GM19395 (cell line): Measurements from ENCODE around the gene IMPDH1.

Experiments
- ATAC-seq: cut with Tn5 transposase; IDR thresholded peaks from one replicate; pipeline ENCODE4 v1.9.1; 2021; ENCODE audit warnings: mild to moderate bottlenecking, moderate library complexity; ENCODE audit not compliant: unreplicated experiment

IMPDH1 gene

GRCh38 chr7:128435327-128435686 is 25.5 kb upstream of the IMPDH1 start:
- ATAC-seq = no peak

DNA sequence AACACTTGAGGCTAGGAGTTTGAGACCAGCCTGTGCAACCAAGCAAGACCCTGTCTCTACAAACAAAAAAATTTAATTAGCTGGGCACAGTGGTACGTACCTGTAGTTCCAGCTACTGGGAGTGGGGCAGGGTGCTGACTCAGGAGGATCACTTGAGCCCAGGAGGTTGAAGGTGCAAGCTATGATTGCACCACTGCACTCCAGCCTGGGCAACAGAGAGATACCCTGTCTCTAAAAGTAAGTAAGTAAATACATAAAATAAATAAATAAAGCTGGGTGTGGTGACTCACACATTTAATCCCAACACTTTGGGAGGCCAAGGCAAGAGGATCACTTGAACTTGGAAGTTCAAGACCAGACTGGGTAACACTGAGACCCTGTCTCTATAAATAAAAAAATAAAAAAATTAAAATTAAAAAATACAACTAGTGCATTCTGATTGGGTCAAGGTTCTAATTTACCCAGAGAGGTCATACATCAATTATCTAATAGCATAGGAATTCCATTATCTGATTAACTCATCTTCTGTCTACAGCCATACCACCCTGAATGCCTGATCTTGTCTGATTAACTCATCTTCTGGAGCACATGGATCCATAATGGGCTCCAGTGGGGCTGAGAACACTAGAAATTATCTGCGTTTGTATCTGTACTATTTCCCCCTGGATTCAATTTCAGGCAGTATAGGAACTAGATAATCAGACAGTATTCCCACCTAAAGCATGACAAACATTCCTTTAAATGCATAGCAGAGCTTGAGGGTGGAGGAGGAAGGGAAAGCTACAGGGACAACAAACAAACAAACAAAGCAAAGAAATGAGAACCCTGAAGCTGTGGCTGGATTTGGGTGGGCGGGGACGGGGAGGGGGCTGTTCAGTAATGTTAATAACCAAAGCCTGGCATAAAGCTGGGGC is 24.9 kb upstream of the IMPDH1 start:
- no peak for ATAC-seq

DNA sequence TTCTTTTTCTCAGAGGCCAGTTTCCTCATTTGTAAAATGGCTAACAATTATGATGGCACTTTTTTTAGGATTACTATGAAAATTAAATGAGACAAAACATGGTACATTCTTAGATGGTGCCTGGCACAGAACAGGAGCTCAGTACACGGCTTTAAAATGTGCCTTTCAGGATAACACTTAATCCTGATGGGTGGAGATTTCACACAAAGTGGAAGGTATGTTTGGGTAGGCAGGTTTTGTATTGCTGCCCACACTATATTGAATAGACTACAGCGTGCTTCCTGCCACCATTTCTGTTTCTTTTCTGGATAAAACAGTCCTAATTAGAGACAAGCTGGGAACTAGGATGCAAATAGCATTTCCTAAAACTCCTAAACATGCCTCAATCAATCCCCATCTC is 22.0 kb upstream of the IMPDH1 start:
- no peak for ATAC-seq

- ATAC-seq = no peak
Observed at GRCh38 chr7:128431221-128431620, 21.4 kb upstream of the IMPDH1 start.

DNA sequence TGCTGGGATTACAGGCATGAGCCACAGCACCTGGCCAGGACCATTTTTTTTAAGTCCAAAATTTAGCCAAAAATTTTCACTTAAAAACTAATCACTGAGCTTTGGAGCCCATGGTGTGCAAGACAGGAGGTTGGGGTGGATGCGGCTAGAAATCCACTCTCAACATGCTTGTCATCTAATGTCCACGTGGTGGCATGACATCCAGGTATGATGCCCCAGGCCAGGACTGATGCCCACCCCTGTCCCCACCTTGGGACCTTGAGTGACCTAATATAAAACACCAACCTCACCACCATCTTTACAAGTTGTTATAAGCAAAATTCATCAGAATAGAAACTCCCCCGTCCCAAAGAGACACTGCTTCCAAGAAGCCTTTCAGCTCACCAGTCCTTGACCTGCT is 20.4 kb upstream of the IMPDH1 start:
- no peak for ATAC-seq

DNA sequence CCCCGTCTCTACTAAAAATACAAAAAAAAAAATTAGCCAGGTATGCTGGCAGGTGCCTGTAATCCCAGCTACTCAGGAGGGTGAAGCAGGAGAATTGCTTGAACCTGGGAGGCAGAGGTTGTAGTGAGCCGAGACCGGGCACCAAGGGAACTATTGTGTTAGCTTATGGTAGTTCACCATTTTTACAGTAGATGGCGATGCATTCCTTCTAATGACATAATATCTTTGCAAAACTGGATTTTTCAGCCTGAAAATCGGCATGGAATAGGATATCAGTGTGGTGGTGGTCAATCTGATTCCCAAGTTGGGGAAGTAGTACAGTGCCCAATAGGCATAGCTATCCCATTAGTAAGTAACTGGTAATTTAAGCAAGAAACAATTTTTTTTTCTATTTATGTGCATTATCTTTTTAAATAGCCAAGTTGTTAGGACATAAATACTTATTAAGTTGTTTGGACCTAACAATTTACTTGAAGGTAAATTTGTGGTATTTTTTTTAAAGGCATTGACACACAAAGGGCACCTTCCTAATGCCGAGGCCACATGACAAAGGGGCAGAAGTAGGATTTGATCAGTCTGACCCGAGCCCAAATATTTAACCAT is 17.6 kb upstream of the IMPDH1 start:
- peak; percentile 60 for ATAC-seq

DNA sequence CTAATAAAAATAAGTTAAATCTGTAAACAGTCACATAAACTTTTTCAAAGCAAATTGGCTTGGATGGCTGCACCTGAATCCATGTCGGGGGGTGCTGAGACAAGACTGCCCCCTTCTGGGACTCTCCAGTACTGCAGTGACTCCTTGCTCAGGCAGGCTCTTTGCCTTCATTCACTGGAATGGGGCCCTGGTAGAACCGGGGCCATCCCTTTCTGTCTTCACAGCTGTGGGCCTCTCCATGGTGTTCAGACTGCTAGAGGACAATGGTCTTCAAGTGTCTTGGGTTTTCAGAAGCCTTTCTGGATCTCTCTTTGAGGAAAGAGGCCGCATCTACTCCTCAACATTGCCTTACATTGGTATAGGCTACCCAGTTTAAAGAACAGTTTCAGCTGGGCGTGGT is 16.1 kb upstream of the IMPDH1 start:
- no peak for ATAC-seq

- ATAC-seq = no peak
Observed at GRCh38 chr7:128424686-128425275, 15.0 kb upstream of the IMPDH1 start.

- no peak for ATAC-seq
Observed at GRCh38 chr7:128422842-128423241, 13.1 kb upstream of the IMPDH1 start.

GRCh38 chr7:128422037-128422436 is 12.3 kb upstream of the IMPDH1 start:
- ATAC-seq = no peak

GRCh38 chr7:128421384-128421783 is 11.6 kb upstream of the IMPDH1 start:
- no peak for ATAC-seq

GRCh38 chr7:128420773-128421172 is 11.0 kb upstream of the IMPDH1 start:
- no peak for ATAC-seq

DNA sequence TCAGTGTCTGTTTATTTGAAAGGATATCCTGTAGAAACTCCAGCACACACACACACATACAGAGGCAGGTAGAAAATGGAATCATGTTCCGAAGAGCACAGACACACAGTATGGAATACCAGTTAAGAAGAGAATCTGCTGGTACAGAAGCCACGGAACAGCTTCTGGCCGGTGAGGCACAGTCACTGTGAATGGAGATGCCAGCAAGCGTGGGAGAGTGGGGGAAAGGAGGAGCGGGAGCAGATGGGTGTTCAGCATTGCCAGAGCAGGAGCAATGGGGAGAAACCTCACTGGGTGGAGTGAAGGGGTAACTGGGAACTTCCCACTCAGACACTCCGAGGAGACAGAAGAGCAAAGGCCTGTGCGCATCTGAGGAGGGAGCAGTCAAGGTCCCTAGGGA is 9.5 kb upstream of the IMPDH1 start:
- no peak for ATAC-seq

DNA sequence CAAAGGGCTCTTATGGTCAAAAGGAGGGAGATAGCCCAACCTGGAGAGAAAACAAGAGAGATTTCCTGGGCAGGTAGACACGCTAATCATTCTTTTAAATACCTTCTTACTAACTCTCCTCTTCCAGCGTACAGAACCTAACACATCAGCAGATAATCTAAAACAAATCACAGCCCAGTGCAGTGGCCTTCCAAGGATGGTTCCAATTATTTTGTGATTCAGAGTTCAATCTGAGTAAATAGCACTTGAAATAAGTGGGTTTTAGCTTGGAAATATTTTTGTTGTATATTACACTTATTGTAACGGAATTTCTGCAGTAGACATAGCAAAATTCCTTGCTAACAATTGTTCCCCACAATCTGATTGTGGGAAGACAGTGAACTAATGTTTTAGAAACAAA is 7.3 kb upstream of the IMPDH1 start:
- ATAC-seq = no peak

DNA sequence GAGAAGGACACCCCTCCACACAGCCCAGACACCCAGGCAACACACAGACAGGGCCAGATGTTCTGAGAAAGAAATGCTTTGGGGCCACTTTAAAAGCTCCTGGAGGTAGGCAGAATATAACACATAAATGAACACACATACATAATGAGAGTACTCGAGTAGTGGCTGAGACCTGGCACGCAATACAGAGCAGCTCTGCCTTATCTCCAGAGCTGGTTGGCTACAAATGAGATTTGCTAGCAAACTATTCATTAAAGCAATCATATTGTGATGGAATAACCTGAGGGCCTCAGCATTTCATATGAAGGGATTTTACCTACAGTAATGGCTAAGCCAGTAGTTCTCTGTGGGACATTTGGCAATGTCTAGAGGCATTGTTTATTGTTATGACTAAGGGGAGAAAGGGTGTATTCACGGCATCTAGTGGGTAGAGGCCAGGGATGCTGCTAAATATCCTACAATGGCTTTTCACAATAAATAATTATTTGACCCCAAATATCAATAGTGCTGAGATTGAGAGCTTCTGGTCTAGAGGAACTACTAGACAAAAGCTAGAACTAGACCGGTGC is 5.5 kb upstream of the IMPDH1 start:
- no peak for ATAC-seq

DNA sequence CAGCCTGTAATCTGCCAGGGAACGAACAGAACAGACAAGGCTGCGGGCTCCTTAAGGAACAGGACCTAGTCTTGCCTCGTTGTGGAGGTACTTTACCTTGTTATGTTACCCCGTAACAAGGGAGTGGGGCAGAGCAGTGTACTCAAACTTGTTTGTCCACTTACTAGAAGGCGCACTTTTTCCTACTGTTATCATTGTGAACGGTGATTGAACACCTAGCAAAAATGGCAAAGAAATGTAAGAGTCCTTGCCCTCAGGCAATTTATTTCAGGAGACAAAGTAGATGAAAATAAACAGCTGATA is 620 bp upstream of the IMPDH1 start:
- ATAC-seq = no peak

- no peak for ATAC-seq
Observed at GRCh38 chr7:128408709-128409595, 830 bp downstream of the IMPDH1 start.

- ATAC-seq = no peak
Observed at GRCh38 chr7:128407751-128408708, 1.8 kb downstream of the IMPDH1 start.

DNA sequence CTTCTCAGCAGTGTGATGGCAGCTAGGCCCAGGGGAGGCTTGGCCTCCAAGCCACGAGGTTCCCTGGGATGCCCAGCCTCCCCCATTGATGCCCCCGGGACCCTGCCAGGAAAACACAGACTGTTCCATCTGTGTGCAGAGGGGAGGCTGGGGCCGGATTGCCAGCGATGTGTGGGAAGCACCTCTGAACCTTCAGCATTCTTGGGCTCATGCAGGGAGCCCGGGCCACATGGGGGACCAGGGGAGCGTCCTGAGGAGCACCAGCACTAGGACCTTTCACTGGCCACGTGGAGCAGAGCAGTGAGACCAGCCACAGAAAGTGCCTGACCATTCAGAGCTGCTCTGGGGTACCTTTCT is 2.6 kb downstream of the IMPDH1 start:
- no peak for ATAC-seq
